IPS-18c (cell line): ENCODE measurements around the gene SERP1.
"Not testable (repeated sequence)": the region's sequence is repeated elsewhere in the genome, so short reads cannot be mapped to it uniquely, and the experiment has no call there.

ENCODE experiments used
- H3K4me3 ChIP-seq: 2 replicates; pipeline ENCODE4 v1.7.0; 2013; ENCODE audit warnings: low read depth, mild to moderate bottlenecking, low read length, moderate library complexity; ENCODE audit not compliant: insufficient read depth
- H3K9me3 ChIP-seq: one replicate; pipeline ENCODE4 v1.6.1; 2013; ENCODE audit warnings: mild to moderate bottlenecking, low read length, moderate library complexity; ENCODE audit not compliant: control insufficient read depth, insufficient read depth

The SERP1 gene

DNA sequence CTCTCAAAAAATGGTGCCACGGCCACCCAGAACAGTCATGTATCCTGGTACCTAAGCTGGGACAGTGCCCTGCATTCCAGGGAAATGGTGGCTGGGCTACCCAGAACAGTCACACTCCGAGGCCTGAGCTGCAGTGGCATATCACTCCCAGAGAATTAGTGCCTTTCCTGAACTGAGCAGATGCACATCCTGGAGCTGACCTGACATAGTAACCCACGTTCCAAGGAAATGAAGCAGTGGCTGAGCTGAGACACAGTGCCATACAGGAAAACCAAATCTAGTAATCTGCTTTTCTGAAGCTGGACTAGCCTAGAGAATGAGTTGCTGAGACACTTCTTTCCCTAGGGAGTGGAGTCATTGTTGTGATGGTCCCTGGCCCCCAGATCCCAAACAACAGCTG lies 41.8 kb downstream of the SERP1 start:
- H3K9me3 ChIP-seq, result peaks cover 8% of the 10 kb centered on the region
- no peak overlapping the region for H3K4me3 ChIP-seq

DNA sequence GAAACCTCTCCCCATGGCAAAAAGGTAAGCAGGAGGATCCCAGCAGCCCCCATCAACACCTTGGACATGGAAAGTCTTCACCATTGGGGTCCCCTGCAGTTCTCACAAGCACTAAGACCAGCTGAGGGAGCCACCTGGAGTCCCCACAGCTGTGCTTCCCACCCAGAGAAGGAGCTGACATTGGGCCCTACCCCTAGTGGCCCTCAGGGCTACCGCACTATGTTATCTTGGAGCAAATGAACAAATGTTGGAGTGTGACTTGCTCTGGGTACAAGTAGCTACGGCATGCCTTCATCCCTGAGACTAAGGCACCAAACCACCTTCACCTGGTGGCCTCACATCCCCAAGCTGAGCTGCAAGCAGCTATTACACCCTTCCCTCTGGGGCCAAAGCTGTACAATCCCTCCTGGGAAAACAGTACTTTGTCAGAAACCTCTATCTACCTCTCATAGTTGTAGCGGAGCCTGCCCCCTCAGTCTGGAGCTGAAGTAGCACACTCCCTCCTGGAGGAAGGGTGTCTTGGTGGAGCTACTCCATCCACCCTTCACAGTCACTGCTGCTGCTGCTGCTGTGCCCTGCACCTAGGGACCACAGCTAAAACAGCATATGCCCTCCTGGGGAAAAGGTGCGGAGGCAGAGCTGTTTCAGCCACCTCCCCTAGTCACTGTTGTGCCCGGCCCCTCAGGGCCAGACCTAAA lies 42.7 kb downstream of the SERP1 start:
- Histone ChIP-seq H3K4me3 (no peak overlapping the region), H3K9me3 (peaks cover 8% of the 10 kb centered on the region)

DNA sequence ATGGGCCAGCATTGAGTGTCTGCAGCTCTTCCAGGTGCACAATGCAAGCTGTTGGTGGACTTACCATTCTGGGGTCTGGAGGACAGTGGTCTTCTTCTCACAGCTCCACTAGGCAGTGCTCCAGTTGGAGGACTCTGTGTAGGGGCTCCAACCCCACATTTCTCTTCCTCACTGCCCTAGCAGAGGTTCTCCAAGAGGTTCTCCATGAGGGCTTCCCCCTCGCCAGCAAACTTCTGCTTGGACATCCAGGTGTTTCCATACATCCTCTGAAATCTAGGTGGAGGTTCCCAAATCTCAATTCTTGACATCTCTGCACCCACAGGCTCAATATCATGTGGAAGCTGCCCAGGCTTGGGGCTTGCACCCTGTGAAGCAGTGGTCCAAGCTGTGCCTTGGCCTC lies 45.3 kb downstream of the SERP1 start:
- H3K4me3 ChIP-seq, H3K9me3 ChIP-seq: not testable (repeated sequence)

DNA sequence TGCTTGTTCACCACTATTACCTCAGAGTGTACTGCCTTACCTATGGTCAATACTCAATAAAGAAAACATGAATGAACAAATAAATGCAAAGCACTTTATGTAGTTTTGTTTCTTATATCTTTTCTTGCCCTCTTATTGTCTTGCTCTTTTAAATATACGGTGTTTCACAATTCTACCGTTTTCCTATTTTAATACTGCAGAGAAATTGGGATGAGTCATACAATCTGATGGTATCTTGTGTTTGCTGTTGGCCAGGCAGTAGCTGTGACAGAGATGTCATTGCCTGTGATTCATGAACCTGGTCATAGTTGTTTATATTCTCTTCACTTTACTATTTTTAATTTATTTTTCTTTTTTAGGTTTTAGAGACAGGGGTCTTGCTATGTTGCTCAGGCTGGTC lies 48.3 kb downstream of the SERP1 start:
- H3K4me3 ChIP-seq, result no peak overlapping the region
- peaks cover 8% of the 10 kb centered on the region for H3K9me3 ChIP-seq

DNA sequence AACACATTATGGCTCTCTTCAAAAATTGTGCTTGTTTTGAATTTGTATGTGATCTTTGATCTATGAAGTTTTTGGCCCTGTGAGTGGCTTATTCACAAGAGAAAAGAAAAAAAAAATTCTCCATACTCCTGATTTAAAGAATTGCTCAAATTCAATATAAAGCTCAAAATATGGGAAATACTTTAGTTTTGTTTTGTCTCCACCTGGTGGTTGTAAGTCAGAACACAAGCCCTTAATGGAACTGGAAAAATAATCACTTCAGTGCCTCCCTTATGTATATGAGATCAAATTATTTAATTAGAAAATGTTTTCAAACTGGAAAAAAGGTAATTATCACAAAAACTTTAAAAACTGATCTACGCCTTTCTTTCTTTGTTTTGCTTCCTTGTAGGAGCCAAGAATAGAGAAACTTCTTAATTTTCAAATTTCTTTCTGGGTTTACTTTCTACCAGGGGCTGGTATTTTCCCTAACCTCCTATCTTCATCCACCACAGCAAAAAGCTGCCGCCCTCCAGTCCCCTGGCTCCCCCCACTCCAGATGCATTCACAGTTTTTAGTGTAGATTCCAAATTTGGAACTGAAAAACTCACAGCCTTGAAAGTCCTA lies 50.6 kb downstream of the SERP1 start:
- Histone ChIP-seq H3K9me3 (peaks cover 6% of the 10 kb centered on the region), H3K4me3 (no peak overlapping the region)

DNA sequence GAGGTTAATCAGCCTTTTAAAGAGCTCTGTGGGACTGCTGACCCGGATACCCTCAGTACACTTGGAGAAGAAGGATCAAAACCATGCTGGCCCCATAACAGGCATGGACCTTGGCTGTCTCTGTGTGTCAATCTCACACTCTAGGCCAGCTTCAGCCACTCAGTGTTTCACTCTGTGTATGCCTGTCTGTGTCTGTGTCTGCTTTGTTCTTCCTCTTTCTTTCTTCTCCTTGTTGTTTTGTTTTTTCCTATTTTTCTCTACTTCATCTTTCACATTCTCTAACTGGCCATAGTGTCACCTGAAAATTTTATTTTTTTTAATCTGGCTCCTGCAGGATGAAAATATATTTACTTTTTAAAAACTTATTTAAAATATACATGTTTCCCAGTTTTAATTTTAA lies 51.1 kb downstream of the SERP1 start:
- peaks cover 2% of the 10 kb centered on the region for H3K9me3 ChIP-seq
- H3K4me3 ChIP-seq, result no peak overlapping the region

DNA sequence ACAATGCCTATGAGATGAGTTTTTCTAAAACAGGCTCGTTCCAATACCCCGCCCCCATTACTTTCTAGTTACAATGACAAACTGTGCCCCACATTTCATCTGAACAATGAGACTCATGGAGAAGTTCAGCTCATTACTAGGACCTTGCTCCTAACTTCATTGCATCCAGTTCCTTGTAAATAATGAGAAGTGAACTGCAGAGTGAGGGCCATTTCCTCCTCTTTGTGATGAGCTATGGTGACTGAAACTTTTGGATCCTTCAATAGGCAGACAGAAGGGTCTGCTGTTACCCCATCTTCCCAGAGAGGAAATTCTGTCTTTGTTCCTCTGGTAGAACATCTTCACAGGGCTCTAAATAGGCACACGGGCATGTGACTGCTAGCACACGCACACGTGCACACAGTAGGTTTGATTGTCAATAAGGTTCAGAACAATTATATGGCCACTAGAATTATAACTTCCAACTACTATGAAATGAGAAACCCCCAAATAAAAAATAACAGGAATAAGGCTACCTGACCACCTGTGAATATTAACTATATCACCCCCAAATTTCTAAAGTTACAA lies 51.8 kb downstream of the SERP1 start:
- Histone ChIP-seq H3K9me3 (no peaks in the 10 kb centered on the region), H3K4me3 (no peak overlapping the region)
